NT2/D1 (cell line): Measurements from ENCODE around the gene BAG5.

Experiments
- DNase-seq: peaks from one replicate; pipeline ENCODE4 v3.0.0-alpha.2; 2011; ENCODE audit warnings: low read depth, low spot score
- H3K27me3 ChIP-seq: 2 replicates; pipeline ENCODE4 v1.6.0; 2011; ENCODE audit warnings: mild to moderate bottlenecking; ENCODE audit not compliant: insufficient read length, insufficient read depth
- H3K36me3 ChIP-seq: 2 replicates; pipeline ENCODE4 v1.6.1; 2011; ENCODE audit warnings: mild to moderate bottlenecking, low read length, mixed read lengths; ENCODE audit not compliant: insufficient read depth, insufficient read length
- H3K4me1 ChIP-seq: 2 replicates; pipeline ENCODE4 v1.5.1; 2011; ENCODE audit not compliant: insufficient read depth, insufficient read length
- H3K4me3 ChIP-seq: 2 replicates; pipeline ENCODE4 v1.5.1; 2011; ENCODE audit warnings: low read depth; ENCODE audit not compliant: insufficient read length
- H3K9ac ChIP-seq: 2 replicates; pipeline ENCODE4 v1.6.0; 2011; ENCODE audit warnings: low read depth; ENCODE audit not compliant: insufficient read length
- H3K9me3 ChIP-seq: 2 replicates; pipeline ENCODE4 v1.5.1; 2011; ENCODE audit warnings: mild to moderate bottlenecking, low read length; ENCODE audit not compliant: insufficient read depth
- SUZ12 ChIP-seq: IDR thresholded peaks from 2 replicates; pipeline ENCODE4 v1.6.1; 2011; ENCODE audit not compliant: insufficient read length, insufficient read depth; ENCODE audit errors: extremely low read depth
- YY1 ChIP-seq: IDR thresholded peaks from 2 replicates; pipeline ENCODE4 v1.6.1; 2011; ENCODE audit not compliant: insufficient read length, insufficient read depth
- ZNF274 ChIP-seq: IDR thresholded peaks from 2 replicates; pipeline ENCODE4 v1.6.1; 2011; ENCODE audit warnings: mild to moderate bottlenecking, low read depth, low read length

The BAG5 gene

DNA sequence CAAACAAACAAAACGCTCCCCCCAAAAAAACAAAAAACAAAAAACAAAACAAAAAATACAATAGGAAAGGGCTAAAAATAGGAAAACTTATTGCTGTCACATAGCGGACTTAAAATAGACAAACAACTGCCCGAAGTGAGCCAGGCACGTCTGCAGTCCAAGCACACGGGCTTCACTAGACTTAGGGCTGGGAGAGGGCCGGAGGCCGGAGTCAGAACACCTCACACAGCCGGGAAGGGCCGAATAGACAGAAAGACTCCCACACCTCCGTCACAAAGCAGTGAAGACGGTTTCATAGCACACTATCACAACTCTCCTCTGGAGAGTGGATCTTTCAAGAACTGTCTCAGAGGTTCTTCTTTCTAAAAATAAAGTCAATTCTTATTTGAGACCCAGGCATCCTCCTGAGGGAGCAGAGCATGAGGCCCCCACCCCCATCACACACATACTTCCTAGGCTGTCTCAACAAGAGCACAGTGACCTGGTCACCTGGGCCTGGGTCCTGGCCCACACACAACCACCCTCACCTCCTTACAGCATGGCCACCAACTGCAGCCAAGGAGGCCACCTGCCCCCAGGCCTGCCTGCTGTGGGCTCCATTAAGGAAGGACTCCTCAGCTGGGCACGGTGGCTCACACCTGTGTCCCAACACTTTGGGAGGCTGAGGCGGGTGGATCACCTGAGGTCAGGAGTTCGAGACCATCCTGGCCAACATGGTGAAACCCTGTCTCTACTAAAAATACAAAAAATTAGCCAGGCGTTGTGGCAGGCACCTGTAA is 6.7 kb downstream of the BAG5 start:
- peaks cover 4% of the 10 kb centered on the region for H3K4me1 ChIP-seq
- no peaks in the 10 kb centered on the region for H3K9me3 ChIP-seq
- TF ChIP-seq YY1: no peak
- no peak for TF ChIP-seq SUZ12
- no peak for TF ChIP-seq ZNF274
- H3K4me3 ChIP-seq: no peak overlapping the region
- H3K9ac ChIP-seq: no peak overlapping the region
- H3K36me3 ChIP-seq: peaks cover 29% of the 10 kb centered on the region
- no peak for DNase-seq
- no peaks in the 10 kb centered on the region for H3K27me3 ChIP-seq

DNA sequence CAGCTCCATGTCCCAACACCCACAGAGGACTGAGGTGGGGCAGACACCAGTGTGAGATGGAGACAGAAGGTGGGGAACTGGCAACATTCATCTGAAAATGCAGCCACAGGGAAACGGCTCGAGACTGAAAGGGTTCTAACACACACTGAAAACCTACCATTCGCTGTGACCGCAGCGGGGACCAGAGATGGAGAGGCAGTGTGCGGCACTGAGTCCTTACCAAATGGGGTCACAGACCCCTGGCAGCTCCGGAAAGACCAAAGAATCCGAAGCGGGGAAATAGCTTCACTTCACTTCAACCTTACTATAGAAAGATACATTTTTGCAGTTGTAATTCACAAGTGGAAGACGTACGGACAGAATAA is 9.6 kb downstream of the BAG5 start:
- Histone ChIP-seq H3K9me3 (no peaks in the 10 kb centered on the region), H3K4me1 (peaks cover 11% of the 10 kb centered on the region), H3K36me3 (peaks cover under 1% of the 10 kb centered on the region), H3K4me3 (no peak overlapping the region), H3K27me3 (no peaks in the 10 kb centered on the region), H3K9ac (no peak overlapping the region)
- TF ChIP-seq ZNF274 (no peak), YY1 (no peak), SUZ12 (no peak)
- no peak for DNase-seq

DNA sequence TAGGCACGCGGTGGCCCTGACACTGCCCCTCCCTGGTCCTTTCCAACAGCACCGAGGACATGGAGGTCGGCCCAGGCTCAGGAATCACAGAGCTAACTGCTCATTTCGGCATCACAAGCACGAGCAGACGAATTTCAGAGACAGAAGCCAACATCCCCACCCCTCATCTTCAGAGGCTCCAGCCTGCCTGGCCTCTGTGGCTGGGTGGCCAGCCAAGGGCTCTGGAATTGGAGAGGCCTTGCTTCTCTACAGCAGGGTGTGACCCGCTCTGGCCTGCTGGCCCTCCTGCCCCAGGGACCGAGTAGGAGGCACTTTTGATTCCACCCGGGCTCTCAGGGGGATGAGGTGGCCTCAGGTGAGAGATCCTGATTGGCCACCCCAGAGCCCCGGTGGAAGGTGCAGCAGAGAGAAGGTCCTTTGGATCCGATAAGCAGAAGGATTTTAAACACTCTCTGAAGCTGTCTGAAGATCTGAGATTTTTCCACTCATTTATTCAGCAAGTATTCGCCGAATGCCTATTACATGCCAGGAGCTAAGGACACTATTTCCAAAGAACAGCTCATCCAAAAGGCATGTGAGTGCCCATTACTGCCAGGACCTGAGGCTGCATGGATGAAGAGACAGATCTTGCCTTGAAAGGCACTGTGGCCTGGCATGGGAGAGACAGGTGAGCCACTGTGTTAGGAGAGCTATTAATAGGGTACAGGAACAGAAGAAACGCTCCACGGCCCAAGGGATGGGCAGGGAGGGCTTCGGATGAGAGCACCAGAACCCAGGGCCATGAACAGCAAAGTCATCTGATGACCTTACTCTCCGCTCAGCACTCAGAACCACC is 10.2 kb downstream of the BAG5 start:
- H3K9me3 ChIP-seq: no peaks in the 10 kb centered on the region
- no peaks in the 10 kb centered on the region for H3K27me3 ChIP-seq
- H3K9ac ChIP-seq: no peak overlapping the region
- no peaks in the 10 kb centered on the region for H3K36me3 ChIP-seq
- peaks cover 11% of the 10 kb centered on the region for H3K4me1 ChIP-seq
- TF ChIP-seq YY1: no peak
- TF ChIP-seq ZNF274: no peak
- TF ChIP-seq SUZ12: no peak
- no peak overlapping the region for H3K4me3 ChIP-seq
- DNase-seq: no peak

DNA sequence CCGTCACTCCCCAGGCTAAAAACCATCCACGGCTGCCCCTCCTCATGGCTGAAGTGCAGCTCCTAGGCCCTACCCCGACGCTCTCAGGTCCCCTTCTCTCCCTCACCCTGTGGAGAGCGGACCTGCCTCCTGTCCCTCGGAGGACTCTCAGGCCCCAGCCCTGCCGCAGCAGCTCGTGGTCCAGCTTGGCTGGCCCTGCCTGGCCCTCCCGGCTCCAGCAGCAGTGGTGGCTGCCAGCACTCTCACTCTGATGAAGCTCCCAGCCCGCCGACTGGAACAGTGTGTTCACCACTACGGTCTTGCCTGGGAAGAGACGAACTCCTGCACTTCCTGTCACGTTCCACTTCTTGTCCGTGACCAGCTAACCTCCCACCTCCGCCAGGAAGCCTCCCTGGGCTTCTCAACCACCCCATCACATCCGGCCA is 11.1 kb downstream of the BAG5 start:
- Histone ChIP-seq H3K9ac (no peak overlapping the region), H3K4me3 (no peak overlapping the region), H3K4me1 (peaks cover 13% of the 10 kb centered on the region), H3K9me3 (no peaks in the 10 kb centered on the region), H3K36me3 (no peaks in the 10 kb centered on the region), H3K27me3 (no peaks in the 10 kb centered on the region)
- no peak for DNase-seq
- TF ChIP-seq SUZ12: no peak
- no peak for TF ChIP-seq ZNF274
- no peak for TF ChIP-seq YY1

DNA sequence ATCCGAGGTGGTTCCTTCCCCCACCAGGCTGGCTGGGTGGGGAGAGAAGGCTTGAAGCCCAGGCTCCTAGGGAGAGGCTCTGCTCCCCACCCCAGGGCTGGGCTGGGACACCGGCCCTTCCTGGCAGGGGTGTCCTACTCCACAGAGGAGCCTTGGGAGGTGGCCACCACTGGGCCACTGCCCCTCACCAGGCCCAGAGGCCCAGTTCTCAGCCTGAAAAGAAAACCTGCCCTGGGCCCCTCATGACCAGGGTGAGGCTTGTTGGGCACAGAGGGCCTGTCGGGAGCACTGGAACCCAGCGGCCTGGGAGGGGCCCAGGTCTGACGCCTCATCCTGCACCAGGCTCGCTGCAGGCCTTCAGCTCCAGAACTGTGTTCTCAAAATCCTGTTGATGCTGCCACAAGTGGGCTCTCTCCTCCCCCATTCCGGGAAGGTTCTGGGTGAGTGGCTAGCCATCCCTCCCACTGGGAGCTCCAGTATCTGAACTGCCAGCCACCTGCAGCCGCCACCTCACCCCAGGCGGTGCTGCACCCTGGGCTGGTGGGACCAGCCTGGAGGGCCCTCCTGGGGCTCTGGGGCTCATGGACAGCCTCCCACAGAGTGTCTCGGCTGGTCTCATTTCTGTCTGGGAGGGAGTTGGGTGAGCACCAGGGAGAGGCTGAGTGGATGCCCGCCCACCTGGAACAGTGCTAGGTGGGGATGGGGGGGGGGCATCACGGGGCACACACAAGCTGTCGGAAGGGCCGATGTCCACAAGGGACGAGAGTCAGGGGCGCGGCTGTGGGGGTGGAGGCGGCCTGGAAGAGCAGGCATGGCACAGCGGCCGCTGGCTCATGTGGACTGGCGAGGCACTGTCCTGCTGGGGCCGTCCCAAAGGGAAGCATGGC is 11.8 kb downstream of the BAG5 start:
- TF ChIP-seq YY1 (no peak), SUZ12 (no peak), ZNF274 (no peak)
- no peak overlapping the region for H3K9ac ChIP-seq
- no peak overlapping the region for H3K4me3 ChIP-seq
- H3K36me3 ChIP-seq: no peaks in the 10 kb centered on the region
- no peak for DNase-seq
- H3K4me1 ChIP-seq: peaks cover 13% of the 10 kb centered on the region
- H3K27me3 ChIP-seq: no peaks in the 10 kb centered on the region
- no peaks in the 10 kb centered on the region for H3K9me3 ChIP-seq

DNA sequence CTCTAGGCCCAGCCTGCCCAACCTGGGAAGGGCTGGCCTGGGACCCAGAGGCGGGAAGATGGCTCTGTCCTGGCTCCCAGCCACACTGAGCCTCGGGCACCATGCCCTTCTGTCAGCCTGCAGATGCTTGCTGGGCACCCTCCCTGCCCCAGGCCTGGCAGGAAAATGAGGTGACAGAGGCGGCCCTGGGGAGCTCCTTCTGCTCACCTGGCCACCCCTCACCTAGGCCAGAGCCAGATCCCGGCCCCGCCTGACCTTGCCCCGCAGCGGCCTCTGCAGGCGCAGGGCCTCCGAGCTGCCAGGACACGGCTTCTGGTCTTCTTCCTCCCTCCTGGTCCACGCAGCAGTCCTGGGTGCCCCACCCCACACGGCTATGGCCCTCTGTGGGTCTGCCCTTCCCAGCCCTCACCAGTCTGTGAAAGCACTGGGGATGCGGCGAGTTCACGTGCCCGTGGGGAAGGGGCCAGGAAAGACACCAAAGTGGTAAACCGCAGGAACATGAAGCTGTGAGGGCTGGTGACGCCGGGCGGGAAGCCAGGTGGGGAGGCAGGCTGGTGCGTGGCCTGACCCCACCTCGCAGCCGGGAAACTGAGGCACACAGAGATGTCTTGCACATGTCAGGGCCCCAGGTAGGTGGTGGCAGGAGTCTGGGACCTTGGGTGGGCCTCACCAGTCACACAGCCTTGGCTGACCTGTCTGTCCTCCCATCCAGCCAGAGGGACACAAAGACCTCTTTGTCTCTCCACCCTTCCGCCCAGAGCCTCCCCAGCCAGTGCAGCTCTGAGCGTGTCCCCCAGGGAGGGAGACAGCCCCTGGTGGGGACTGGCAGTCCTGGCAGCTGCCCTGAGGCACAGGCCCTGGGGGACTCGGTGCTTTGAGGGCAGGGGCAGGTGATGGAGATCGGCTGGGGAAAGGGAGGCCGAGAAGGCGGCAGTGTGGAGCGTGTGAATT is 12.8 kb downstream of the BAG5 start:
- Histone ChIP-seq H3K36me3 (no peaks in the 10 kb centered on the region), H3K9me3 (no peaks in the 10 kb centered on the region), H3K4me3 (no peak overlapping the region), H3K4me1 (peaks cover 19% of the 10 kb centered on the region), H3K9ac (peak overlapping the region; percentile 32), H3K27me3 (no peaks in the 10 kb centered on the region)
- DNase-seq: no peak
- no peak for TF ChIP-seq YY1
- no peak for TF ChIP-seq SUZ12
